ENCODE data around the gene INVS. TPM values are rescaled to one million over a fixed set of nuclear protein-coding genes. Genes with fewer than 3 reads are reported as not detected.

The INVS gene
- total and polyA plus RNA-seq, 2 of the 4 experiments (the other 2 are of a cell fraction): 9.2 to 33.5 TPM

- Histone ChIP-seq H3K4ac (ENCODE audit: low read depth, low read length) (no peak overlapping the region), H4K20me1 (ENCODE audit: insufficient read depth, low read length) (peaks cover 28% of the 10 kb centered on the region), H3K27ac (ENCODE audit: insufficient read depth, low read length) (no peak overlapping the region), H2BK15ac (ENCODE audit: low read depth, low read length) (no peak overlapping the region), H3K36me3 (ENCODE audit: control insufficient read depth, insufficient read depth, low read length) (0 out of 2 replicates have a peak, but pooled peaks cover 2% of the 10 kb centered on the region), H3K79me1 (ENCODE audit: low read depth in 1 of 2, low read length in 2 of 2) (peaks cover 11 to 65% of the 10 kb centered on the region in 2 experiments; a peak in 3 of 4 replicates), H4K8ac (ENCODE audit: low read depth in 2 of 2, low read length in 2 of 2) (peak overlapping the region in 1 of 2 experiments; percentile 28; a peak in 1 of 4 replicates), H2BK120ac (ENCODE audit: low read depth, low read length) (no peak overlapping the region), H2BK5ac (ENCODE audit: low read depth, low read length, poor library complexity, severe bottlenecking) (no peak overlapping the region), H3K14ac (replicated peaks; ENCODE audit: low read depth, low read length) (peak overlapping the region; percentile 66; the same call in 1 of the 2 replicates), H3K9me1 (ENCODE audit: insufficient read depth, low read length) (peaks cover 12% of the 10 kb centered on the region), H2BK20ac (ENCODE audit: low read depth, low read length) (no peak overlapping the region), H3K4me2 (ENCODE audit: low read depth, low read length) (no peak overlapping the region), H3K4me3 (ENCODE audit: insufficient read depth, low read depth, low read length) (no peak overlapping the region), H4K5ac (ENCODE audit: low read depth, low read length) (no peak overlapping the region), H3K23ac (ENCODE audit: low read depth, low read length) (peak overlapping the region; percentile 86; the same call in 1 of the 2 replicates), H3K9me3 (ENCODE audit: control insufficient read depth, insufficient read depth, low read length) (no peaks in the 10 kb centered on the region), H4K91ac (ENCODE audit: insufficient read depth, low read depth, low read length) (no peak overlapping the region), H3K18ac (ENCODE audit: low read depth, low read length) (no peak overlapping the region), H3K56ac (ENCODE audit: extremely low read depth, insufficient read depth, low read length) (no peak overlapping the region), H2AK9ac (replicated peaks; ENCODE audit: low read depth, low read length, poor library complexity) (no peak overlapping the region), H3K27me3 (ENCODE audit: control insufficient read depth, insufficient read depth, low read length) (no peaks in the 10 kb centered on the region), H3K4me1 (ENCODE audit: control insufficient read depth, insufficient read depth, low read length) (peaks cover 2% of the 10 kb centered on the region; the same call in 1 of the 2 replicates), H2AFZ (replicated peaks; ENCODE audit: low read length, poor library complexity) (no peak overlapping the region), H3K9ac (ENCODE audit: low read depth, low read length) (no peak overlapping the region), H2AK5ac (ENCODE audit: low read depth, low read length) (no peak overlapping the region)
- no TSS peak for BruUV-seq (replicated peaks)
- intact Hi-C loops (cut with micrococcal nuclease): no loop called here
- ATAC-seq (ENCODE audit: low read depth): no peak
- ChIA-PET CTCF (interaction anchor here (0.7 to 1.3 kb wide), 2 partner anchors 23 to 27 kb away, joined by 3 read pairs; no protein-coding TSS in a partner anchor), POLR2A (ENCODE audit: unreplicated experiment) (no interaction called here)
- in situ Hi-C loops (cut with MboI; ENCODE audit: low sequenced_read_pairs): loop anchor here (5.0 kb wide), 1 partner anchor 82 kb away; no protein-coding TSS in a partner anchor
- no peak for DNase-seq
- dilution Hi-C loops (cut with HindIII; ENCODE audit: low sequenced_read_pairs, unreplicated experiment): no loop called here
- TF ChIP-seq RCOR1 (IDR thresholded peaks at IDR 0.05; ENCODE audit: insufficient replicate concordance, low read length) (no peak), POLR2A (IDR thresholded peaks at IDR 0.05; ENCODE audit: low read depth, low read length) (no peak), CHD1 (IDR thresholded peaks at IDR 0.05; ENCODE audit: low read depth, low read length) (no peak), MAFK (IDR thresholded peaks at IDR 0.05; ENCODE audit: low read depth, low read length) (no peak), RAD21 (IDR thresholded peaks at IDR 0.05; ENCODE audit: low read length) (no peak), USF2 (IDR thresholded peaks at IDR 0.05; ENCODE audit: low read depth, low read length) (no peak), MXI1 (IDR thresholded peaks at IDR 0.05; ENCODE audit: borderline replicate concordance, low read depth, low read length) (no peak)
- 100% methylated on average over 1 of the region's 1 CpG; no CpG with 5 or more reads in 1 of the 2 experiments for WGBS, 2 experiments (ENCODE audit: extremely low coverage in 2 of 2, insufficient read length in 1 of 2)
These were observed 251.1 kb downstream of the INVS start for GRCh38 chr9:100350188-100350587.

Small RNA genes within 50 kb of the gene (microRNA-seq; reads per million reads assigned to microRNA genes)
- not detected for gene RN7SL75P (ENCODE audit: insufficient read depth, insufficient read length)

Small RNA genes within 50 kb of the gene (small RNA-seq; reads per million reads assigned to genes)
- gene RN7SL75P: 0 reads per million in 5 experiments

Other genes with a start within 250 kb of the INVS start
- gene STX17, start 192.6 kb upstream of the INVS start, total RNA-seq (2012; rRNA removed): 11.7 and 17.2 TPM in 2 replicates
- 4.7 and 6.2 TPM in 2 replicates for gene STX17, start 192.6 kb upstream of the INVS start, polyA plus RNA-seq (2012; rRNA removed)
- 9.1 and 16.1 TPM in 2 replicates for gene ERP44, start 243 bp upstream of the INVS start, total RNA-seq (2012; rRNA removed)
- 11.6 and 13.5 TPM in 2 replicates for gene ERP44, start 243 bp upstream of the INVS start, polyA plus RNA-seq (2012; rRNA removed)